GM21723 (cell line): ENCODE data around the gene PDE6D.
"Not testable (repeated sequence)": the region's sequence is repeated elsewhere in the genome, so short reads cannot be mapped to it uniquely, and the experiment has no call there.

Experiments
- ATAC-seq: cut with Tn5 transposase; IDR thresholded peaks from one replicate; pipeline ENCODE4 v1.9.1; 2021; ENCODE audit warnings: mild to moderate bottlenecking, moderate library complexity; ENCODE audit not compliant: unreplicated experiment

PDE6D gene

GRCh38 chr2:231720987-231721966 lies 59.8 kb downstream of the PDE6D start:
- peak; percentile 79 for ATAC-seq

- ATAC-seq, result no peak
Observed at GRCh38 chr2:231720292-231720986, 60.6 kb downstream of the PDE6D start.

- no peak for ATAC-seq
Observed at GRCh38 chr2:231718799-231719198, 62.3 kb downstream of the PDE6D start.

DNA sequence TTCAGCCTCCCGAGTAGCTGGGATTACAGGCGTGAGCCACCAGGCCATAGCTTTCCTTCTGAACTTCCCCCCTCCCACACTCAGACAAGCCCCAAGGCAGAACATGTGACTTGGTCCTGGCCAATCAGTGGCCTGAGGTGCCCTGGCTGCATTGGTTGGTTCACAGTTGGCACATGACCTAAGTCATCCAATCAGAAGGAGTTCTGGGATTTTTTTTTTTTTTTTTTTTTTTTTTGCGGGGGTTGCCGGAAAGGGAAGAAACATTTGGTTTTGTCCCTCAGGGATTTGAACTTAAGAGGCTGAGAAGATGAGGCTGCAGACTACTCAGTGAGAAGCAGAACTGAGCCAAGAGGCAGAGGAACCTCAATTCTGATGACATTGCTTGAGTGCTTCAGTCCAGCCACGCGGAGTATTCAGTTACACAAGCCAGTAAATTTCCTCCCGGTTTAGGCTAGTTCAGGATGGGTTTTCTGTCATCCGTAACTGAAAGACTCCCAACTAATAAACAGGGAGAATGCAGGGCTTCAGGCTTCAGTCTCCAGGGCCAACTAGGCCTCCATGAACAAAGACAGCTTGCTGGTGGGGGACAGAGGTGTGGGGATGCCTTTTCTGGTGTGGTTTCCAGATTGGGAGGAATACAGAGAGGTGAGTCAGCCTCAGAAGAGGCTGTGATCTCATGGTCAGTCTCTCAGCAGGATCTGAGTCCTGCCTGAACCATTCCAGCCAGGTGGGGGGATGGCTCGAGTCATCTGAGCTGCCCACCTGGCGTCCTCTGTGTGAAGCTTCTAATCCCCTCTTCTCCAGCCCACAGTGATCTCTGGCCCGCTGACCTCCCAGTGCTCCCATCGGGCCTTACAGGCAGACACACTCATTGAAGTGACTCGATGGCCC lies 63.6 kb downstream of the PDE6D start:
- no peak for ATAC-seq

DNA sequence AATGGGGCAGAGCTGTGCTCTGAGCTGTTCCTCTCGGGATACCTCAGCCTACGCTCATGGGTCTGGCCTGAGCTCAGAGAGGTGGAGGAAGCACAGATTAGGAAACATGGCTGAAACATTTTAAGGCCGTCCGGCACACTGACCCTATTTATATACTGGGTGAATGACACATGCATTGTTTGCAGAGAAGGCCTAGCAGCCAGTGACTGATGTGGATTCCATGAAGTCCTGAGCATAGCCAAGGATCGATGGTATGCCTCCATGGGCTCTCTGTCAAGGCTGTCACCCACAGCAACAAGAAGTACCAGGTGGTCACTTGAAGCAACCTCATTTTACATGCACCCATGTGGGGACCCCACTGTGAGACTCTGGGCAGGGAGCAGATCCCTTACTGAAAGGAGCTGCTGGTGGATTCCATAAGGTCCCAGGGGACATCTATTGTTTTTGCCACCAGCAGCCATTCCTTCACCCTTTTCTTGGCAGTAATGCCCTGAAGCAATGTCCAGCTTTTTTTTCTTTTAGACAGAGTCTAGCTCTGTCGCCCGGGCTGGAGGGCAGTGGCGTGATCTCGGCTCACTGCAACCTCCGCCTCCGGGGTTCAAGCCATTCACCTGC lies 64.3 kb downstream of the PDE6D start:
- no peak for ATAC-seq

- no peak for ATAC-seq
Observed at GRCh38 chr2:231715988-231716616, 65.0 kb downstream of the PDE6D start.

DNA sequence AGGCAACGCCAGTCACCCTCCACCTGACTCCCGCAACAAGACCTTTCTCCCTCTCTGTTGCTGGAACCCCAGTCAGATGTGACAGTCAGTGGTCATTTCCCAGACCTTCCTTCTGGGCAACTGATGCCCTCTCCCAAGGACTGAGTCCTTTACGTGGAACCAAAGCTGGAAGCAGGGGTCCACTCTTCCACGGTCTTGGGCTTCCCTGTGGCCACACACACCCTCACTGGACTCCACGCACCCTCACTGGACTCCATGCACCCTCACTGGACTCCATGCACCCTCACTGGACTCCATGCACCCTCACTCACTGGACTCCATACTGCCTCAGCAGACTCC lies 65.6 kb downstream of the PDE6D start:
- ATAC-seq, result no peak

GRCh38 chr2:231714639-231715498 lies 66.2 kb downstream of the PDE6D start:
- ATAC-seq, result no peak

DNA sequence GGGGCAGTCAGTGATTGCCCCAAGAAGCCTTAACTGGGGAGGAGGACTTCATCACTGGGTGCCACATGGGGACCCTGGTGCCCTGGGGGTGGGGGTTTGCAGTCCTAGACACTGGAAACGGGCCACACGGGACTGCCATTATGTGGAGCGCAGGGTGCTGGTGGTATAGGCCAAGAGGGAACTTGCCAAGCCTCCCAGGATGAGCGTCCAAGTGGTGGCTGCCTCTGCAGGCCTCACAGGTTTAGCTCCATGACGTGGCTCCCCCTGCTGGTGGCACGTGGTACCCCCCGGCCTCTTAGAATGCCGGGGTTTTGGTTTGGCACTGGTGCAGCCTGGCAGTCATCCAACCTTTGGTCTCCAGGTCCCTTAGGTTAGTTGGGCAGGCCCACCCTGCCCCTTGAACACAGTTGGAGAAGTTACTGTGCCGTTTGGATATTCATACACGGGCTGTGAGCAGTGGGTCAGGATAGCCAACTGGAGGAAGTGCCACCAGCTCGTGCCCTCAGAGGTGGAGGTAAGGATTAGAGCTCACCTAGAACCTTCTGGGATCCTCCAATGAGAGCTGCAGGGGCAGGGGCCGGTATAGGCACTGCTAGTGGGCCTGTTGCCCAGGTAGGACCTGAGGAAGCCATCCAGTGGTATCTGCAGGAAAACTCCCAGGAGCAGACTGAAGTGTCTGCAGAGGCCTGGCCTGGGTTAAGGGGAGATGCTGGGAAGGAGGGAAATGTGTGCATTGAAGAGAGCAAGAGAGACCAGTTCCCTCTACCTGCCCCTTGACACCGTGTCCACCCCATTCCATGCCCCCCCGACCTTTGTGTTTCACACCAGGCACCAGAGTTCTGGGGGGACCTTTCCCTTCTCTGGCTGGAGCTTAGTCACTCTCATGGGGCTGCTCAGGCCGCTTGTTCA lies 67.1 kb downstream of the PDE6D start:
- peak; percentile 34 for ATAC-seq

GRCh38 chr2:231713406-231713729 lies 67.7 kb downstream of the PDE6D start:
- ATAC-seq, result not testable (repeated sequence)

DNA sequence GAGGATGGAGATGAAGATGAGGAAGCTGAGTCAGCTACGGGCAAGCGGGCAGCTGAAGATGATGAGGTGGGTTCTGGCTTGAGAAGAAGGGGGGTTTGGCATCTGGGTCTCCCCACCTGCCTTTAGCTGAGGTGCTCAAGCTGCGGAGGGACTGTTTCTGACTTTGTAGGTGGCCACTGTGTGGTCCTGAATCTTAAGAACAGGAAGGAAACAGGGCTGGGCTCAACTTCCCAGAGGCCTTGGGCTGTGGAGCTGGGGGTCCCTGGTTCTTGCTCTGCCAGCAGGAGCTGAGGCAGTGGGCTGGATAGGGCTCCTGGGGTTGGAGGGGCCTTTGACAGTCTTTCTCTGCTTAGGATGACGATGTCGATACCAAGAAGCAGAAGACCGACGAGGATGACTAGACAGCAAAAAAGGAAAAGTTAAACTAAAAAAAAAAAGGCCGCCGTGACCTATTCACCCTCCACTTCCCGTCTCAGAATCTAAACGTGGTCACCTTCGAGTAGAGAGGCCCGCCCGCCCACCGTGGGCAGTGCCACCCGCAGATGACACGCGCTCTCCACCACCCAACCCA lies 68.5 kb downstream of the PDE6D start:
- ATAC-seq, result not testable (repeated sequence)

DNA sequence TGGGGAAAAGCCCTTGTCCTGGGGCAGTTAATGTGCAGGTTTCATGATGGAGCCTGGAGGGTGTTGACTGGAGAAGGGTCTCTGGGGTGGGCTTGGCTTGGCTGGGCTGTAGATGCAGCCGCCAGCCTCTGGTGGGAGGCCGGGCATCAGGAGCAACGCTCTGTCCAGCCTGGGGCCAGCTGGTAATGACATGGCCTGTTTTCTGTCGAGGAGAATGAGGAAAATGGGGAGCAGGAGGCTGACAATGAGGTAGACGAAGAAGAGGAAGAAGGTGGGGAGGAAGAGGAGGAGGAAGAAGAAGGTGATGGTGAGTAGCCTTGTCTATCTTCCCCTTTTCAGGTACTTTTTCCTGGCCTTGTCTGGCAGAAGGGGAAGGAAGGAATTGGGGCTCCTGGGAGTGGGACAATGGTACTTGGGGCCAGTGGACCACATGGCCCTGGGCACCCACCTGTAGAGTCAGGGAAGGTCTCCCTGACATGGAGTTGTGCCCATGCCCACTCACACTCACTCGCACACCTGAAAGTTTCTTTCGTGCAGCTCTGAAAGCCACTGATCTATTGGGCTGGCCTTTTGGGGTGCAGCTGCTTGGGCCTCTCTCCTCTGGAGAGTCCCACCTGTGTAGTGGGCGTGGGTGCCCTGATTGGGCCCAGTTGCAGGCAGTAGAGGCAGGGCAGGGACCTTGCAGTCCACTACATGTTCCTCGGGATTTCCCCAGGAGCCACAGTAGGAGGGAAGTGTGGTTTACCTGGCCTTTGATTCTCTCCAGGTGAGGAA lies 69.2 kb downstream of the PDE6D start:
- ATAC-seq, result no peak

GRCh38 chr2:231710799-231711676 lies 70.0 kb downstream of the PDE6D start:
- ATAC-seq, result no peak

GRCh38 chr2:231709981-231710798 lies 70.9 kb downstream of the PDE6D start:
- peak; percentile 9 for ATAC-seq

- no peak for ATAC-seq
Observed at GRCh38 chr2:231709636-231709980, 71.5 kb downstream of the PDE6D start.
